SJSA1 (cell line): Measurements from ENCODE around the gene ZNF615. TPM values are rescaled to one million over a fixed set of nuclear protein-coding genes. Genes with fewer than 3 reads are reported as not detected.
"Not testable (repeated sequence)": the region's sequence is repeated elsewhere in the genome, so short reads cannot be mapped to it uniquely, and the experiment has no call there.

Experiments
- DNase-seq, 2 experiments: peaks; one replicate each; pipeline ENCODE4 v3.0.0-alpha.2; 2015 to 2020; ENCODE audit warnings: low spot score in 2 of 2, low read depth in 1 of 2
- H3K27ac ChIP-seq: fragments of 250-450 bp; sonication (Bioruptor Pico); 2 replicates; pipeline ENCODE4 v1.5.1; 2020; ENCODE audit warnings: mild to moderate bottlenecking, moderate library complexity
- H3K27me3 ChIP-seq: fragments of 250-450 bp; sonication (Bioruptor Pico); replicated peaks from 2 replicates; pipeline ENCODE4 v1.5.1; 2020; ENCODE audit warnings: mild to moderate bottlenecking, moderate library complexity
- H3K36me3 ChIP-seq: fragments of 250-450 bp; sonication (Bioruptor Pico); 2 replicates; pipeline ENCODE4 v1.5.1; 2020; ENCODE audit warnings: mild to moderate bottlenecking
- H3K4me1 ChIP-seq: fragments of 250-450 bp; sonication (Bioruptor Pico); replicated peaks from 2 replicates; pipeline ENCODE4 v1.6.1; 2021; ENCODE audit warnings: mild to moderate bottlenecking
- H3K4me3 ChIP-seq: fragments of 250-450 bp; sonication (Bioruptor Pico); 2 replicates; pipeline ENCODE4 v1.5.1; 2020; ENCODE audit warnings: mild to moderate bottlenecking
- H3K9me3 ChIP-seq: fragments of 250-450 bp; sonication (Bioruptor Pico); replicated peaks from 2 replicates; pipeline ENCODE4 v1.5.1; 2020; ENCODE audit warnings: mild to moderate bottlenecking
- total RNA-seq: library from RNA; depleted of rRNA; stranded (reverse); fragments of >200 nt; shearing (Covaris generic); gene quantifications from 2 replicates; pipeline ENCODE4 v1.2.3, GENCODE V29; 2014; rRNA removed

Gene ZNF615
- total RNA-seq, result 3.5 and 5.7 TPM in 2 replicates

DNA sequence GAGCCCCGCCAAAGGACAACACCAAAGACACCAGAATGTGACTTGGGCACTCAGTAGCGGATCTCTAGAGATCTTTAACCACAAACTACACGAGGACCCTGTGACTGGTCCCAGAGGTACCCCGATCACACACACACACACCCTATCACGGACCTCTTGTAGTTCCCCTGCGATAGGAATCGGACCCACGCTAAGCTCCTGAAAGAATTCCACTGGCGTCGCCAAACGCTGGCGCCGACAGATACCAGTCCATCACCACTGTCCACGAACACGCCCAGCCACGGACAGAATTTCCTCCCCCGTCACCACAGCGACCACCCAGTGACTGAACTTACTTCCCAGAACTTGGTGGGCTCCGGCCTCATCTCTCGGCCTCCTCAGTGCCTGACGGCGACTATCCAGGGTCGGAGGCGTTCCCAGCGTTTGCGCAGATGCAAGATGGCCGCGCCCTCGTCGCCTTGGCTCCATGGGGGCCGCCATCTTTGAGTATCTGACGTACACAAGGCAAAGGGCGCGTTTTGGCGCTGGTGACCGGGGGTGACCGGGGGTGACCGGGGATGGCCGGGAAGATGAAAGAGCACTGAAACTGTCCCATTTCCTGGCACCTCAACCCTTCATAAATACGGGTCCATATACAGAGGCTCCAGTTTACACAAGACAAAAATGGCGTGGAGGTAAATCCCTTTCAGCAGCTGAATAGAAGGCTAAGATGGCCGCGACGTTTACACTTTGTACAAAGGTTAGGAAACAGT is at the start of gene ZNF615:
Gene ZNF615, minus strand, starts transcription at position 406 of the 752 bp plus-strand sequence. CDS start 4,500 bp downstream, outside the sequence.
- H3K4me1 ChIP-seq, result peaks cover 3% of the 10 kb centered on the region; the same call in 1 of the 2 replicates
- H3K36me3 ChIP-seq, result peaks cover 8% of the 10 kb centered on the region
- DNase-seq, result peak; percentile 80 to 82
- peak within 1 kb of the TSS; percentile 56 for H3K27ac ChIP-seq
- H3K4me3 ChIP-seq, result peak within 1 kb of the TSS; percentile 59
- no peaks in the 10 kb centered on the region for H3K27me3 ChIP-seq
- H3K9me3 ChIP-seq, result peaks cover 13% of the 10 kb centered on the region

DNA sequence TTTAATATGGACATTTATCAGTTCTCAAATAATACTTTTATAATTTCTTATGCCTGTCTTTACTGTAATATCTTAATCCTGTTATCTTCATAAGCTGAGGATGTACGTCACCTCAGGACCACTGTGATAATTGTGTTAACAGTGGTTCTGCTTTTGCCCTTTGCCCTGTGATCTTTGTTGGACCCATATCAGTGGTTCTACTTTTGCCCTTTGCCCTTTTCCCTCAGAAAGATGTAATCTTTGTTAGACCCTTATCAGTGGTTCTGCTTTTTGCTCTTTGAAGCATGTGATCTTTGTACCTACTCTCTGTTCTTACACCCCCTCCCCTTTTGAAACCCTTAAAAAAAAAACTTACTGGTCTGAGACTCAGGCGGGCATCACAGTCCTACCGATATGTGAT is 48.5 kb upstream of the ZNF615 start:
- not testable (repeated sequence) for H3K27ac ChIP-seq, H3K9me3 ChIP-seq, DNase-seq, H3K27me3 ChIP-seq, H3K36me3 ChIP-seq, H3K4me3 ChIP-seq, H3K4me1 ChIP-seq

GRCh38 chr19:52051736-52052135 is 43.7 kb upstream of the ZNF615 start:
- H3K4me1 ChIP-seq, DNase-seq, H3K36me3 ChIP-seq, H3K27ac ChIP-seq, H3K9me3 ChIP-seq, H3K4me3 ChIP-seq, H3K27me3 ChIP-seq: not testable (repeated sequence)

DNA sequence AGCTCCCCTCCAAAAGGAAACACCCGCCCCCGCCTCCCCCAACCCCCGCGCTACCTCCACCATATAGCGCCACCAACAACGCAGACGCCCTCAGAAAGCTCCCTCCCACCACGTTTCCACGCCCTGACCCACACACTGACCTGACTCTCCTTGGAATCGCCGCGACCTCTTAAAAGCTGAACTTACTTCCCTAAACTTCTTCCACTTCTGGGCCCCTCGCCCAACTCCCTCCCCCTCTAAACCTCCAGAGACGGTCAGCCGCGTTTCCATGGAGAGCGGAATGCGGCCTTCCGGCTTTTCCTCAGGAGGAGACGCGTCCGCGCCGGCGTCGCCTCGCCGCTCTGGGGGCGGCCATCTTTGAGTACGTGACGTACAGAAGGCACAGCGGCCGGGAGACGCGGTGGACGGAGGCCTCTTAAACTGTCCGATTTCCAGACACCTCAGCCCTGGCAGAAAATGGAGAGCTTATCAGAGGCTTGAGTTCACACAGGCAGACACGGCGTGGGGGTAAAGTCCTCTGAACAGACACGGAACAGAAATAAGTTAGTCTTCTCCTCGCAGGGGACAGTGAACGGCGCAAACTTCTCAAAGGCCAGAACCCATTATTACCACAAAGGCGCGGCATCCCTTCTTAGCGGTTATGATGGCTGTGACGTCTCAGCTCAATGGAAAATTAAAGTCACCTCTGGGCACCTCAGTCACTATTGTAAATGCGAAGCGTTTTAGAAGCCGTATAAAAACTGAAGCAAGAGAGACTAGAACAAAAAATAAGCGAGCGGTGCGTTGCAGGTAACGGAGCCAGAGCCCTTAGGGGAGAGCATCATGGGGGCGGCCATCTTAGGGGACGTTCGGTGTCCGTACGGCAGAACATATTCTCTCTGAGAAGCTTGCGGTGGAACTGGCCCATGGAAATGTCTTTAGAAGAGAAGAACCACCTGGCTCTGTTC is 40.8 kb upstream of the ZNF615 start, which contains the start of gene ZNF432:
Gene ZNF432, minus strand, starts transcription at position 284 of the 947 bp plus-strand sequence. CDS start 1,970 bp downstream, outside the sequence.
- peaks cover 22% of the 10 kb centered on the region for H3K36me3 ChIP-seq
- no peaks in the 10 kb centered on the region for H3K9me3 ChIP-seq

GRCh38 chr19:52039169-52039568 is 31.2 kb upstream of the ZNF615 start:
- H3K36me3 ChIP-seq, result peaks cover 83% of the 10 kb centered on the region
- no peak overlapping the region for H3K27ac ChIP-seq
- no peaks in the 10 kb centered on the region for H3K4me1 ChIP-seq
- no peak overlapping the region for H3K4me3 ChIP-seq
- DNase-seq, result no peak
- H3K9me3 ChIP-seq, result peaks cover 17% of the 10 kb centered on the region
- no peaks in the 10 kb centered on the region for H3K27me3 ChIP-seq

More for the DNA sequence above, 40.8 kb upstream of the ZNF615 start, which contains the start of gene ZNF432:
- no peaks in the 10 kb centered on the region; the same call in 1 of the 2 replicates for H3K4me1 ChIP-seq
- peak within 1 kb of the TSS; percentile 78 for H3K27ac ChIP-seq
- peak; percentile 89 to 94 for DNase-seq
- peak within 1 kb of the TSS; percentile 52 for H3K4me3 ChIP-seq
- no peaks in the 10 kb centered on the region for H3K27me3 ChIP-seq

DNA sequence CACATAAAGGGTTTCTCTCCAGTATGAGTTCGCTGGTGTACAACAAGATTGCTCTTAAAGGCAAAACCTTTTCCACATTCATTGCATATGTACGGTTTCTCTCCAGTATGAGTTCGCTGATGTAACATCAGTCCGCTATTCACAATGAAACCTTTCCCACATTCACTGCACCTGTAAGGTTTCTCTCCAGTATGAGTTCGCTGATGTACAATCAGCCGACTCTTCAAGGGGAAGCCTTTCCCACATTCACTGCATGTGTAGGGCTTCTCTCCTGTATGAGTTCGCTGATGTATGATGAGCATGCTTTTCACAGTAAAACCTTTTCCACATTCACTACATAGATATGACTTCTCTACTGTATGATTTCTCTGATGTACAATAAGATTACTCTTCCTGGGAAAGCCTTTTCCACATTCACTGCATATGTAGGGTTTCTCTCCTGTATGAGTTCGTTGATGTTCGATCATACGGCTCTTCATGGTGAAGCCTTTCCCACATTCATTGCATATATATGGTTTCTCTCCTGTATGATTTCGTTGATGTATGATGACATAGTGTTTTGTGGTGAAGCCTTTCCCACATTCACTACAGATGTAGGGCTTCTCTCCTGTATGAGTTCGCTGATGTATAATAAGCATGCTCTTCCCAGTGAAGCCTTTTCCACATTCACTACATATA is 26.2 kb upstream of the ZNF615 start:
- Histone ChIP-seq H3K4me3 (no peak overlapping the region), H3K9me3 (peaks cover 30% of the 10 kb centered on the region), H3K36me3 (peaks cover 72% of the 10 kb centered on the region), H3K27ac (no peak overlapping the region), H3K4me1 (no peaks in the 10 kb centered on the region), H3K27me3 (no peaks in the 10 kb centered on the region)
- DNase-seq, result no peak

- Histone ChIP-seq H3K27ac (peak overlapping the region; percentile 68), H3K4me3 (peak overlapping the region; percentile 55), H3K36me3 (peaks cover 45% of the 10 kb centered on the region), H3K4me1 (peaks cover 5% of the 10 kb centered on the region; the same call in 1 of the 2 replicates), H3K9me3 (peaks cover 14% of the 10 kb centered on the region), H3K27me3 (no peaks in the 10 kb centered on the region)
- no peak for DNase-seq
These were observed 20.7 kb upstream of the ZNF615 start for GRCh38 chr19:52028780-52029123.

- Histone ChIP-seq H3K4me3 (peak within 1 kb of the TSS; percentile 55), H3K4me1 (peaks cover 5% of the 10 kb centered on the region; the same call in 1 of the 2 replicates), H3K36me3 (peaks cover 45% of the 10 kb centered on the region), H3K27me3 (no peaks in the 10 kb centered on the region), H3K27ac (peak within 1 kb of the TSS; percentile 68), H3K9me3 (peaks cover 11% of the 10 kb centered on the region)
- peak; percentile 88 to 92 for DNase-seq
These were observed 20.2 kb upstream of the ZNF615 start, which contains the start of gene ZNF614 for GRCh38 chr19:52028027-52028779. TSS of gene ZNF614 (minus strand) at chr19:52028379. CDS start at chr19:52025745, 2,634 bp downstream.

DNA sequence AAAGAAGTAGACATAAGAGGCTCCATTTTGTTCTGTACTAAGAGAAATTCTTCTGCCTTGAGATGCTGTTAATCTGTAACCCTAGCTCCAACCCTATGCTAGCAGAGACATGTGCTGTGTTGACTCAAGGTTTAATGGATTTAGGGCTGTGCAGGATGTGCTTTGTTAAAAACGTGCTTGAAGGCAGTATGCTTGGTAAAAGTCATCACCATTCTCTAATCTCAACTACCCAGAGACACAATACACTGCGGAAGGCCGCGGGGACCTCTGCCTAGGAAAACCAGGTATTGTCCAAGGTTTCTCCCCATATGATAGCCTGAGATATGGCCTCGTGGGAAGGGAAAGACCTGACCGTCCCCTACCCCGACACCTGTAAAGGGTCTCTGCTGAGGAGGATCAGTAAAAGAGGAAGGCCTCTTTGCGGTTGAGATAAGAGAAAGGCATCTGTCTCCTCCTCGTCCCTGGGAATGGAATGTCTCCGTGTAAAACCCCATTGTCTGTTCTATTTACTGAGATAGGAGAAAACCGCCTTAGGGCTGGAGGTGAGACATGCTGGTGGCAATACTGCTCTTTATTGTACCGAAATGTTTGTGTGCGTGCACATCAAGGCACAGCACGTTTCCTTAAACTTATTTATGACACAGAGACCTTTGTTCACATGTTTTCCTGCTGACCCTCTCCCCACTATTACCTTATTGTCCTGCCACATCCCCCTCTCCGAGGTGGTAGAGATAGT is 18.4 kb upstream of the ZNF615 start:
- not testable (repeated sequence) for H3K4me1 ChIP-seq, DNase-seq, H3K9me3 ChIP-seq, H3K4me3 ChIP-seq, H3K27me3 ChIP-seq, H3K27ac ChIP-seq
- peaks cover 50% of the 10 kb centered on the region for H3K36me3 ChIP-seq

- not testable (repeated sequence) for H3K4me3 ChIP-seq, H3K27me3 ChIP-seq, H3K4me1 ChIP-seq, H3K27ac ChIP-seq, DNase-seq
- H3K9me3 ChIP-seq, result peaks cover 11% of the 10 kb centered on the region
- peaks cover 65% of the 10 kb centered on the region for H3K36me3 ChIP-seq
These were observed 16.5 kb upstream of the ZNF615 start for GRCh38 chr19:52024478-52024877.

- H3K27me3 ChIP-seq, result no peaks in the 10 kb centered on the region
- peaks cover 2% of the 10 kb centered on the region; the same call in 1 of the 2 replicates for H3K4me1 ChIP-seq
- no peak overlapping the region for H3K4me3 ChIP-seq
- H3K27ac ChIP-seq, result no peak overlapping the region
- H3K9me3 ChIP-seq, result peaks cover 16% of the 10 kb centered on the region
- DNase-seq, result no peak
- H3K36me3 ChIP-seq, result peaks cover 78% of the 10 kb centered on the region
These were observed 14.2 kb upstream of the ZNF615 start for GRCh38 chr19:52022193-52022592.

DNA sequence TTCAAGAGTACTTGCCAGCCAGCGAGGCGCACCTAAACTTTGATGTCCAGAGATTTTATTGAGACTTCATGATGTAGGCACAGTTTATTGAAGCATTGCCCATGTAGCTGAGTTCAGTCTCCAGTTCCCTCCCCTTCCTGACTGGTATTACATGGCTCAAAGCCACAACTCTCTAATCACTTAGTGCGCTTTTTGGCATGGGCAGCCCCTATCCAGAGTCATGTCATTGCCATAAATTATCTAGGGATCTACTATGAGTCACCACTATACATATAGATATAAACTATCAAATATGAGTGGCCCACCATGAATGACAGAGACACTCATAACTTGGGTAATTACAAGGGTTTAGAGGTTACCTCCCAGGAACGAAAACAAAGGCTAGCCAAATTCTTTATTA is 12.5 kb upstream of the ZNF615 start:
- Histone ChIP-seq H3K4me1 (no peaks in the 10 kb centered on the region), H3K36me3 (peaks cover 87% of the 10 kb centered on the region), H3K4me3 (no peak overlapping the region), H3K27ac (no peak overlapping the region), H3K9me3 (peaks cover 13% of the 10 kb centered on the region; the same call in 1 of the 2 replicates), H3K27me3 (no peaks in the 10 kb centered on the region)
- no peak for DNase-seq
